ENCODE measurements around the gene RPL10A. TPM values are rescaled to one million over a fixed set of nuclear protein-coding genes. Genes with fewer than 3 reads are reported as not detected.
"Not testable (repeated sequence)": the region's sequence is repeated elsewhere in the genome, so short reads cannot be mapped to it uniquely, and the experiment has no call there.

RPL10A gene
- total RNA-seq, 1 donor from 2014 or later: 1,618 TPM

DNA sequence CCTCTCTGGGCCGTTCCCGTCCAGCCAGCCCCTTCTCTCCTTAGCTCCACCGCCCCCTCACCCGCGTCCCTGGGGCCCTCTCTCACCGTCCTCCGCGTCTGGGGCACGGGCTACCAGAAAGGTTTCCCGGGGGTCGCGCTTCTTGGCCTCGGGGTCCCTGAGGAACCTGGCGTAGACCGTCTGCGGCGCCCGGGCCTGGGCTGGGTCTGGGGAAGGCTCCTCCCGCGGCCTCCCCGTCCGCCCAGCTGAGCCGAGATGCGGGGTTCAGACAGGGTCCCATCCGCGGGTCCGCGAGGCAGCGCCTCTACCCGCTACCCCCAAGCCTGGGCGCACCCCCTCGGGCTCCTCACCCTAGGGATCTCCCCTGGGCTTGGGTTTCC lies 43.4 kb downstream of the RPL10A start:
- H3K4me3 ChIP-seq (ENCODE audit: low read depth, low read length): no peak overlapping the region
- DNase-seq (ENCODE audit: low read depth): no peak
- no peak for TF ChIP-seq CTCF (conservative IDR thresholded peaks at IDR 0.05; ENCODE audit: low read depth, low read length)

DNA sequence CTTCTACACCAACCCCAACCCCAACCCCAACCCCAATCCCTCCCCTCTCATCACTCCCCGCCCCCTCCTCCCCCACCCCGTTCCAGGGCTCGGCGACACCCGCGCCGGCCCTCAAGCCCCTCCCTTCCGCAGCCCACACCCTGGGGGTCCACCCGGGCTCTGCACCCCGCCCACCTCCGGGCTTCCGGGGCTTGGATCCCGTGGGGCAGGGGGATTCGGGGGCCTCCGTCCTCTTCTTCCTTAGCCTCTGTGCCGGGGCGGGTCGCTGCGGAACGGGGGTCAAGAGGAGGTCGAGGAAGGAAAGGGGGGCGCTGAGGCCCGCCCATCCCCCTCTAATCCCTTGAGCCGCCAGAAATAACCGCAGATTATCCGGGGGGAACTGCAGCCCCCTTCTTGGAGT lies 43.8 kb downstream of the RPL10A start:
- TF ChIP-seq CTCF (conservative IDR thresholded peaks at IDR 0.05; ENCODE audit: low read depth, low read length): no peak
- no peak for DNase-seq (ENCODE audit: low read depth)
- H3K4me3 ChIP-seq (ENCODE audit: low read depth, low read length): no peak overlapping the region

DNA sequence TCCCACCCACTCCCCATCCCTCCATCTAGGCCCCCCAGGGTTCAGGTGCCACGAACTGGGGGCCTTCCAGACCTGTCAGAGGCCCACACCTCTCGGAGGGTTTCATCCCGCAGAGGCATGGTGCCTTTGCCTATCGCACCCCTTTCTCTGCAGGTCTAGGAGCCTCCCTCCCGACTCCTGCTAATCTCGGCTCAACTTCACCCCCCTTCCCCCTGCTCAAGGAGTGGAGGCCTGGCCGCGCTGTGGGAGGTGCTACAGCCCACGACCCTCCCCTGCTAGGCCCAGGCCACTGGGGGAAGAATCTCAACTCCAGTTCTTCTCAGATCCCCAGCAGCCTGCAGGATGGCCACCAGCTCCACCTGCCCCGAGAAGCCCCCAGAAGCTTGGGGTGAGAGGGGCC lies 44.5 kb downstream of the RPL10A start, which contains the start of gene TULP1:
TSS of gene TULP1 (minus strand) at position 157 of the 400 bp plus-strand sequence. CDS start at position 119, 38 bp downstream.
- DNase-seq (ENCODE audit: low read depth): no peak
- no peak for TF ChIP-seq CTCF (conservative IDR thresholded peaks at IDR 0.05; ENCODE audit: low read depth, low read length)
- no peak within 1 kb of the TSS for H3K4me3 ChIP-seq (ENCODE audit: low read depth, low read length)

DNA sequence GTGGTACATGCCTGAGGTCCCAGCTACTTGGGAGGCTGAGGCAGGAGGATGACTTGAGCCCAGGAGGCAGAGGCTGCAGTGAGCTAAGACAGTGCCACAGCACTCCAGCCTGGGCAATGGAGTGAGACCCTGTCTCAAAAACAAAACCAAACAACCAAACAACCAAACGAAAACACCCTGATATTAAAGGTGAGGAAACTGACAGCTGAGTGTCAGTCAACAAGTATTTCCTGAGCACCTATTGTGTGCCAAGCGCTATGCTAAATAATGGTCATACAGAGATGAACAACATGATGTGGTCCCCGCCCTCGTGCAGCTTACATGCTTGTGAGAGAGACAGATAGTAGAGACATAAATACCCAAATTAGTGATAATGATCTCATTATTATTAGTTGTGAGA lies 46.4 kb downstream of the RPL10A start:
- no peak for TF ChIP-seq CTCF (conservative IDR thresholded peaks at IDR 0.05; ENCODE audit: low read depth, low read length)
- H3K4me3 ChIP-seq (ENCODE audit: low read depth, low read length): no peak overlapping the region

GRCh38 chr6:35515939-35516338 lies 47.7 kb downstream of the RPL10A start:
- not testable (repeated sequence) for H3K4me3 ChIP-seq (ENCODE audit: low read depth, low read length)

More for the DNA sequence above, 46.4 kb downstream of the RPL10A start:
- no peak for DNase-seq (ENCODE audit: low read depth)

GRCh38 chr6:35516712-35517111 lies 48.5 kb downstream of the RPL10A start:
- no peak for DNase-seq (ENCODE audit: low read depth)
- no peak overlapping the region for H3K4me3 ChIP-seq (ENCODE audit: low read depth, low read length)
- TF ChIP-seq CTCF (conservative IDR thresholded peaks at IDR 0.05; ENCODE audit: low read depth, low read length): no peak

More at GRCh38 chr6:35515939-35516338, 47.7 kb downstream of the RPL10A start:
- not testable (repeated sequence) for DNase-seq (ENCODE audit: low read depth)

- H3K4me3 ChIP-seq (ENCODE audit: low read depth, low read length); DNase-seq (ENCODE audit: low read depth): not testable (repeated sequence)
Measured at GRCh38 chr6:35517978-35518377, 49.8 kb downstream of the RPL10A start.

GRCh38 chr6:35518566-35519312 lies 50.5 kb downstream of the RPL10A start:
- no peak for TF ChIP-seq CTCF (conservative IDR thresholded peaks at IDR 0.05; ENCODE audit: low read depth, low read length)
- no peak for DNase-seq (ENCODE audit: low read depth)

More at GRCh38 chr6:35518566-35519312, 50.5 kb downstream of the RPL10A start:
- H3K4me3 ChIP-seq (ENCODE audit: low read depth, low read length): no peak overlapping the region

Measured in epithelial cell of proximal tubule (primary cell).